OCI-LY7 (cell line): Measurements from ENCODE around the gene NOX4.

Source experiments
- CTCF ChIP-seq: fragments of 200-600 bp; sonication (generic); conservative IDR thresholded peaks from 2 replicates; pipeline ENCODE4 v1.5.1; 2014; ENCODE audit warnings: mild to moderate bottlenecking, antibody characterized with exemption, low read length, moderate library complexity, mixed read lengths
- EZH2phosphoT487 ChIP-seq: fragments of 200-600 bp; sonication (generic); IDR thresholded peaks from 2 replicates; pipeline ENCODE4 v1.6.1; 2018; ENCODE audit warnings: low read depth, borderline replicate concordance, mild to moderate bottlenecking, mixed run types, antibody characterized with exemption, low read length, moderate library complexity, mixed read lengths

GRCh38 chr11:89490602-89490980 lies 584 bp downstream of the NOX4 start:
- TF ChIP-seq CTCF (no peak), EZH2phosphoT487 (no peak)
